Measurements from ENCODE around the gene KCNQ2.

The KCNQ2 gene

GRCh38 chr20:63369024-63369530, 103.4 kb downstream of the KCNQ2 start:
- no peak for DNase-seq (ENCODE audit: low read depth)

GRCh38 chr20:63368151-63368550, 104.3 kb downstream of the KCNQ2 start:
- no peak for DNase-seq (ENCODE audit: low read depth)

- no peak for DNase-seq (ENCODE audit: low read depth)
Measured at GRCh38 chr20:63367446-63368055, 104.9 kb downstream of the KCNQ2 start.

- DNase-seq (ENCODE audit: low read depth) = no peak
Measured at GRCh38 chr20:63366390-63367365, 105.8 kb downstream of the KCNQ2 start.

- no peak for DNase-seq (ENCODE audit: low read depth)
Measured at GRCh38 chr20:63365601-63366389, 106.7 kb downstream of the KCNQ2 start.

- no peak for DNase-seq (ENCODE audit: low read depth)
Measured at GRCh38 chr20:63364801-63365585, 107.5 kb downstream of the KCNQ2 start.

- no peak for DNase-seq (ENCODE audit: low read depth)
Measured at GRCh38 chr20:63363981-63364561, 108.4 kb downstream of the KCNQ2 start.

- no peak for DNase-seq (ENCODE audit: low read depth)
Measured at GRCh38 chr20:63363013-63363957, 109.2 kb downstream of the KCNQ2 start.

GRCh38 chr20:63362436-63363009, 109.9 kb downstream of the KCNQ2 start:
- DNase-seq (ENCODE audit: low read depth) = no peak

GRCh38 chr20:63361519-63362435, 110.7 kb downstream of the KCNQ2 start:
- DNase-seq (ENCODE audit: low read depth) = no peak

GRCh38 chr20:63360850-63361518, 111.5 kb downstream of the KCNQ2 start, which contains the start of gene CHRNA4:
Gene CHRNA4 (minus strand): TSS chr20:63361349. CDS start chr20:63361165, 184 bp downstream.
- no peak for DNase-seq (ENCODE audit: low read depth)

GRCh38 chr20:63359937-63360849, 112.3 kb downstream of the KCNQ2 start:
- DNase-seq (ENCODE audit: low read depth) = no peak

GRCh38 chr20:63359164-63359934, 113.1 kb downstream of the KCNQ2 start:
- DNase-seq (ENCODE audit: low read depth) = no peak

GRCh38 chr20:63357921-63358905, 114.2 kb downstream of the KCNQ2 start:
- no peak for DNase-seq (ENCODE audit: low read depth)

Measured in stimulated activated CD8-positive, alpha-beta memory T cell treated with anti-CD3 and anti-CD28 coated beads, Interleukin-7, amount 100 ng/mL, for 24 hours (primary cell).